ENCODE results near the gene DHCR24. TPM values are rescaled to one million over a fixed set of nuclear protein-coding genes. Genes with fewer than 3 reads are reported as not detected.

The DHCR24 gene
- polyA plus RNA-seq, 1 donor (not counting 4 experiments of a cell fraction or from before 2014, with no cell fraction given): 363 TPM

GRCh38 chr1:54800899-54801759 is 85.9 kb downstream of the DHCR24 start, which contains the start of gene TTC22:
Gene TTC22 (minus strand): TSS chr1:54801323. CDS start chr1:54801163, 160 bp downstream.
- DNase-seq (ENCODE audit: low read depth, low spot score) (no peak), FAIRE-seq (peak; percentile 69)
- H4K20me1 ChIP-seq (ENCODE audit: control insufficient read depth, extremely low read depth, insufficient read depth, low read length): no peaks in the 10 kb centered on the region
- peak within 1 kb of the TSS; percentile 92 for H2AFZ ChIP-seq (ENCODE audit: control insufficient read depth, low read length)
- H3K4me2 ChIP-seq (ENCODE audit: control insufficient read depth, extremely low read depth, insufficient read depth, low read depth, low read length): peak within 1 kb of the TSS; percentile 82
- H3K9me3 ChIP-seq (ENCODE audit: control insufficient read depth, low read depth, low read length): no peaks in the 10 kb centered on the region
- H3K27me3 ChIP-seq (ENCODE audit: control insufficient read depth, extremely low read depth, insufficient read depth, low read length): no peaks in the 10 kb centered on the region
- H3K27ac ChIP-seq (ENCODE audit: control insufficient read depth, insufficient read depth, low read length): peak within 1 kb of the TSS; percentile 53
- peak within 1 kb of the TSS; percentile 52 to 71 (median 68) for H3K4me3 ChIP-seq (ENCODE audit: control insufficient read depth in 2 of 3, extremely low read depth in 1 of 3, insufficient read depth in 2 of 3, low read depth in 1 of 3, low read length in 3 of 3)
- no peak for TF ChIP-seq EZH2 (IDR thresholded peaks at IDR 0.05; ENCODE audit: low read length)
- TF ChIP-seq CTCF (optimal IDR thresholded peaks at IDR 0.05 in 1 of 3, IDR thresholded peaks at IDR 0.05 in 1 of 3, conservative IDR thresholded peaks at IDR 0.05 in 1 of 3; ENCODE audit: extremely low read depth in 1 of 3, insufficient read depth in 2 of 3, low read length in 3 of 3): peak; percentile 70 to 87 (median 85)
- no peaks in the 10 kb centered on the region for H3K79me2 ChIP-seq (ENCODE audit: control insufficient read depth, insufficient read depth, low read length)
- peaks cover 2% of the 10 kb centered on the region for H3K9me1 ChIP-seq (ENCODE audit: control insufficient read depth, extremely low read depth, insufficient read depth, low read length)
- dilution Hi-C loops (cut with MboI; ENCODE audit: extremely low pct_ligation_motif_present, low sequenced_read_pairs): no loop called here
- peak within 1 kb of the TSS; percentile 75 for H3K9ac ChIP-seq (ENCODE audit: control insufficient read depth, extremely low read depth, insufficient read depth, low read length)
- peaks cover 32% of the 10 kb centered on the region for H3K4me1 ChIP-seq (ENCODE audit: control insufficient read depth, extremely low read depth, insufficient read depth, low read length)
- H3K36me3 ChIP-seq (ENCODE audit: control insufficient read depth in 2 of 2, extremely low read depth in 1 of 2, insufficient read depth in 2 of 2, low read length in 2 of 2): no peaks in the 10 kb centered on the region

- Histone ChIP-seq H3K9me3 (ENCODE audit: control insufficient read depth, low read depth, low read length) (no peaks in the 10 kb centered on the region), H3K4me2 (ENCODE audit: control insufficient read depth, extremely low read depth, insufficient read depth, low read depth, low read length) (peak overlapping the region; percentile 82), H4K20me1 (ENCODE audit: control insufficient read depth, extremely low read depth, insufficient read depth, low read length) (no peaks in the 10 kb centered on the region), H3K4me3 (ENCODE audit: control insufficient read depth in 2 of 3, extremely low read depth in 1 of 3, insufficient read depth in 2 of 3, low read depth in 1 of 3, low read length in 3 of 3) (peak overlapping the region; percentile 52 to 71 (median 68)), H3K36me3 (ENCODE audit: control insufficient read depth in 2 of 2, extremely low read depth in 1 of 2, insufficient read depth in 2 of 2, low read length in 2 of 2) (no peaks in the 10 kb centered on the region), H3K9ac (ENCODE audit: control insufficient read depth, extremely low read depth, insufficient read depth, low read length) (peak overlapping the region; percentile 75), H3K79me2 (ENCODE audit: control insufficient read depth, insufficient read depth, low read length) (no peaks in the 10 kb centered on the region), H3K27me3 (ENCODE audit: control insufficient read depth, extremely low read depth, insufficient read depth, low read length) (no peaks in the 10 kb centered on the region), H3K9me1 (ENCODE audit: control insufficient read depth, extremely low read depth, insufficient read depth, low read length) (peaks cover 5% of the 10 kb centered on the region), H3K4me1 (ENCODE audit: control insufficient read depth, extremely low read depth, insufficient read depth, low read length) (peaks cover 35% of the 10 kb centered on the region), H2AFZ (ENCODE audit: control insufficient read depth, low read length) (peak overlapping the region; percentile 92), H3K27ac (ENCODE audit: control insufficient read depth, insufficient read depth, low read length) (no peak overlapping the region)
- TF ChIP-seq EZH2 (IDR thresholded peaks at IDR 0.05; ENCODE audit: low read length) (no peak), CTCF (optimal IDR thresholded peaks at IDR 0.05 in 1 of 3, IDR thresholded peaks at IDR 0.05 in 1 of 3, conservative IDR thresholded peaks at IDR 0.05 in 1 of 3; ENCODE audit: extremely low read depth in 1 of 3, insufficient read depth in 2 of 3, low read length in 3 of 3) (no peak)
- DNase-seq (ENCODE audit: low read depth, low spot score) (no peak), FAIRE-seq (no peak)
- dilution Hi-C loops (cut with MboI; ENCODE audit: extremely low pct_ligation_motif_present, low sequenced_read_pairs): no loop called here
Measured at GRCh38 chr1:54800041-54800898, 86.7 kb downstream of the DHCR24 start.

Other genes starting within 250 kb of the DHCR24 start
- 0.05 to 0.12 TPM in 2 of 3 replicates, not detected in the other for gene MROH7, start 245.4 kb downstream of the DHCR24 start, polyA plus RNA-seq
- 33.6 to 40.3 TPM (median 37.2 TPM) in 3 replicates for gene TTC4, start 171.3 kb downstream of the DHCR24 start, polyA plus RNA-seq
- 2.7 to 4.3 TPM (median 3.0 TPM) in 3 replicates for gene PARS2, start 122.7 kb downstream of the DHCR24 start, polyA plus RNA-seq
- 5.1 to 8.0 TPM (median 7.2 TPM) in 3 replicates for gene TTC22, start 85.9 kb downstream of the DHCR24 start, polyA plus RNA-seq
- 0.49 to 1.1 TPM (median 1.0 TPM) in 3 replicates for gene TMEM61, start 93.4 kb upstream of the DHCR24 start, polyA plus RNA-seq
- gene BSND, start 111.7 kb upstream of the DHCR24 start, polyA plus RNA-seq: not detected in 3 replicates
- 56.0 to 86.2 TPM (median 61.7 TPM) in 3 replicates for gene PCSK9, start 152.4 kb upstream of the DHCR24 start, polyA plus RNA-seq

Data from keratinocyte (primary cell).